ENCODE measurements around the gene PRR33. TPM values are rescaled to one million over a fixed set of nuclear protein-coding genes. Genes with fewer than 3 reads are reported as not detected.

PRR33 gene
- total and polyA plus RNA-seq, 7 donors: 0.13 TPM; not detected in 6

DNA sequence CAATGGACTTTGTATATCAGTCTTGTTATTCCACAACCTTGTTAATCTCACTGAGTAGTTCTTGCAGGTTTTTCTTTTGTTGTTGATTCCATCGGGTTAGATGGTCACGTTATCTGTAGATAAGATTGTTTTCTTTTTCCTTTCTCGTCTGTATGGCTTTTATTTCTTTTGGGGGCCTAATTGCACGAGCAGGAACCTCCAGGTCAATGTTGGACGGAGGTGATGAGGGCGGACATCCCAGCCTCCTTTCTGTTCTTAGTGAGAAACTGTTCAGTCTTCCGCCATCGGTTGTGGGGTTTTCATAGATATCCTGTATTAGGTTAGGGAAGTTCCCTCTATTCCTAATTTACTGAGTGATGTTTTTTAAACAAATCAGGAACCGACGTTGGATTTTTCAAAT is 4.8 kb upstream of the PRR33 start:
- WGBS, 2 donors: 55 to 56% methylated on average over 10 of the region's 10 CpGs
- Histone ChIP-seq H3K27ac (no peak overlapping the region), H3K9me3 (no peaks in the 10 kb centered on the region), H3K4me1 (no peaks in the 10 kb centered on the region), H3K36me3 (no peaks in the 10 kb centered on the region), H3K4me3 (no peak overlapping the region), H3K27me3 (peaks cover 0 to 6% (median 0%) of the 10 kb centered on the region in 3 donors)
- no peak for DNase-seq
- intact Hi-C loops (cut with DNase I): no loop called here
- TF ChIP-seq POLR2AphosphoS5 (IDR thresholded peaks at IDR 0.05): no peak
- TF ChIP-seq EP300 (IDR thresholded peaks at IDR 0.05): no peak
- TF ChIP-seq, protein P1, sequence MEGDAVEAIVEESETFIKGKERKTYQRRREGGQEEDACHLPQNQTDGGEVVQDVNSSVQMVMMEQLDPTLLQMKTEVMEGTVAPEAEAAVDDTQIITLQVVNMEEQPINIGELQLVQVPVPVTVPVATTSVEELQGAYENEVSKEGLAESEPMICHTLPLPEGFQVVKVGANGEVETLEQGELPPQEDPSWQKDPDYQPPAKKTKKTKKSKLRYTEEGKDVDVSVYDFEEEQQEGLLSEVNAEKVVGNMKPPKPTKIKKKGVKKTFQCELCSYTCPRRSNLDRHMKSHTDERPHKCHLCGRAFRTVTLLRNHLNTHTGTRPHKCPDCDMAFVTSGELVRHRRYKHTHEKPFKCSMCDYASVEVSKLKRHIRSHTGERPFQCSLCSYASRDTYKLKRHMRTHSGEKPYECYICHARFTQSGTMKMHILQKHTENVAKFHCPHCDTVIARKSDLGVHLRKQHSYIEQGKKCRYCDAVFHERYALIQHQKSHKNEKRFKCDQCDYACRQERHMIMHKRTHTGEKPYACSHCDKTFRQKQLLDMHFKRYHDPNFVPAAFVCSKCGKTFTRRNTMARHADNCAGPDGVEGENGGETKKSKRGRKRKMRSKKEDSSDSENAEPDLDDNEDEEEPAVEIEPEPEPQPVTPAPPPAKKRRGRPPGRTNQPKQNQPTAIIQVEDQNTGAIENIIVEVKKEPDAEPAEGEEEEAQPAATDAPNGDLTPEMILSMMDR (IDR thresholded peaks at IDR 0.05): no peak
- no peak for TF ChIP-seq POLR2A (IDR thresholded peaks at IDR 0.05)

DNA sequence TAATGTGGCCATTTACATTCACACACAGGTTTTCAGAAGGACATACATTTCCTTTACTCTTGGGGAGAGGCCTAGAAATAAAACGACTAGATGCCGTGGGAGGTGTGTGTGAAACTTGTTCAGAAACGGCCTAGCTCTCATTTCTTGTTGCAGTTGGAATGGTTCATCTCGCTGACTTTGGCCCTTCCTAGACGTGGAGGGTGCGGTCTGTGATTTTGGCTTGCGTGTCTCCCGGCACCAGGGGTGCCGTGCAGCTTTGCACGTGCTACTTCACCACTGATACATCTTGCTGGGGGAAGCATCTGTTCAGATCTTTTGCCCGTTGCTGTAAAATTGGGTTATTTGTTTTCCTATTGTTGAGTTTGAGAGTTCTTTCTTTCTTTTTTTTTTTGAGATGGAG is 3.1 kb upstream of the PRR33 start:
- 89 to 90% methylated on average over 11 of the region's 11 CpGs for WGBS, 2 donors
- TF ChIP-seq POLR2AphosphoS5 (IDR thresholded peaks at IDR 0.05) (no peak), EP300 (IDR thresholded peaks at IDR 0.05) (no peak), POLR2A (IDR thresholded peaks at IDR 0.05) (no peak)
- TF ChIP-seq, protein P1 (IDR thresholded peaks at IDR 0.05): no peak
- no peak overlapping the region for H3K4me3 ChIP-seq
- no peak for DNase-seq
- H3K4me1 ChIP-seq: no peaks in the 10 kb centered on the region
- H3K36me3 ChIP-seq: no peaks in the 10 kb centered on the region
- intact Hi-C loops (cut with DNase I): loop anchor here (1.0 kb wide), 1 partner anchor 45 kb away; no protein-coding TSS in a partner anchor
- peaks cover 0 to 6% (median 0%) of the 10 kb centered on the region in 3 donors for H3K27me3 ChIP-seq
- H3K27ac ChIP-seq: no peak overlapping the region
- no peaks in the 10 kb centered on the region for H3K9me3 ChIP-seq

DNA sequence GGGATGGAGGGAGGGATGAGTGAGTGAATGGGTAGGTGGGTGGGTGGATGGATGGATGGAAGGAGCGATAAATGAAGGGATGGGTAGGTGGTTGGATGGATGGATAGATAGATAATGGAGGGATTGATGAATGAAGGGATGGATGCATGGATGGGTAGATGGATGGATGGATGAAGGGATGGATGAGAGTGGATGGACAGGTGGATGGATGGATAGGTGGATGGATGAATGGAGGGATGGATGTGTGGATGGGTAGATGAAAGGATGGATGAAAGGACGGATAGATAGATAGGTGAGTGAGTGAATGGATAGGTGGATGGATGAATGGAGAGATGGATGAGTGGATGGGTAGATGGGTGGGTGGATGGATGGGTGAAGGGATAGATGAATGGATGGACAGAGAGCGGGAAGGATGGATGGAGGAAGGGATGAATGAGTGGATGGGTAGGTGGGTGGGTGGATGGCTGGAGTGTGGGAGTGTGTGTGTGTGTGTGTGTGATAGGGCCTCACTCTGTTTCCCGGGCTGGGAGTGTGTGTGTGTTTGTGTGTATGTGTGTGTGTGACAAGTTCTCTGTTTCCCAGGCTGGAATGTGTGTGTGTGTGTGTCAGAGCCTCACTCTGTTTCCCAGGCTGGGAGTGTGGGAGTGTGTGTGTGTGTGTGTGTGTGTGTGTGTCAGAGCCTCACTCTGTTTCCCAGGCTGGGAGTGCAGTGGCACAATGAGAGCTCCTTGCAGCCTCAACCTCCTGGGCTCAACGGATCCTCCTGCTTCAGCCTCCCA is 2.1 kb upstream of the PRR33 start:
- TF ChIP-seq POLR2AphosphoS5 (IDR thresholded peaks at IDR 0.05) (no peak), POLR2A (IDR thresholded peaks at IDR 0.05) (no peak), EP300 (IDR thresholded peaks at IDR 0.05) (no peak)
- TF ChIP-seq, protein P1 (IDR thresholded peaks at IDR 0.05): no peak
- no peaks in the 10 kb centered on the region for H3K9me3 ChIP-seq
- peaks cover 0 to 4% (median 0%) of the 10 kb centered on the region in 3 donors for H3K27me3 ChIP-seq
- H3K36me3 ChIP-seq: no peaks in the 10 kb centered on the region
- 81 to 94% methylated on average over 5 of the region's 5 CpGs for WGBS, 2 donors
- H3K27ac ChIP-seq: no peak overlapping the region
- intact Hi-C loops (cut with DNase I): loop anchor here (1.0 kb wide), 2 partner anchors 23 to 46 kb away; no protein-coding TSS in a partner anchor
- H3K4me3 ChIP-seq: no peak overlapping the region
- DNase-seq: no peak
- no peaks in the 10 kb centered on the region for H3K4me1 ChIP-seq

DNA sequence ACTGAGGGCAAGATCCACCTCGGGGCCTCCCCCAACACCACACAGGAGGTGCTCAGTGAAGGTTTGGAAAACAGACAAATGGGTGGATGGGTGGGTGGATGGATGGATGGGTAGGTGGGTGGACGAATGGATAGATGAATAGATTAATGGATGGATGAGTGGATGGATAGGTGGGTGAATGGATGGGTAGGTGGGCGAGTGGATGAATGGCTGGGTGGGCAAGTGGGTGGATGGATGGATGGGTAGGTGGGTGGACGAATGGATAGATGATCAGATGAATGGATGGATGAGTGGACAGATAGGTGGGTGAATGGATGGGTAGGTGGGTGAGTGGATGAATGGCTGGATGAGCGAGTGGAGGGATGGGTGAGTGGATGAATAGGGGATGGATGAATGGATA is 863 bp upstream of the PRR33 start:
- TF ChIP-seq POLR2AphosphoS5 (IDR thresholded peaks at IDR 0.05): no peak
- TF ChIP-seq, protein P1 (IDR thresholded peaks at IDR 0.05): no peak
- no peak for TF ChIP-seq POLR2A (IDR thresholded peaks at IDR 0.05)
- no peak for TF ChIP-seq EP300 (IDR thresholded peaks at IDR 0.05)
- WGBS, 2 donors: 66 to 91% methylated on average over 5 of the region's 5 CpGs

More for the DNA sequence above, 863 bp upstream of the PRR33 start:
- Histone ChIP-seq H3K27me3 (no peaks in the 10 kb centered on the region), H3K27ac (no peak overlapping the region), H3K4me1 (no peaks in the 10 kb centered on the region), H3K9me3 (no peaks in the 10 kb centered on the region), H3K36me3 (no peaks in the 10 kb centered on the region), H3K4me3 (no peak overlapping the region)
- DNase-seq: no peak
- intact Hi-C loops (cut with DNase I): no loop called here

Measured in sigmoid colon (tissue), 7 donors.